Mesodermal cell (in vitro differentiated cells): Measurements from ENCODE around the gene AP2B1.

Source experiments
- H3K27ac ChIP-seq: 2 replicates; pipeline ENCODE4 v1.7.0; 2013; ENCODE audit warnings: mild to moderate bottlenecking, low read depth, low read length, moderate library complexity; ENCODE audit not compliant: severe bottlenecking
- H3K36me3 ChIP-seq: 2 replicates; pipeline ENCODE4 v1.7.1; 2013; ENCODE audit warnings: mild to moderate bottlenecking, low read length, moderate library complexity; ENCODE audit not compliant: control insufficient read depth, insufficient read depth
- H3K4me1 ChIP-seq: one replicate; pipeline ENCODE4 v1.7.1; 2013; ENCODE audit warnings: mild to moderate bottlenecking, low read length; ENCODE audit not compliant: insufficient read depth, control insufficient read depth, poor library complexity, severe bottlenecking
- H3K4me3 ChIP-seq: 2 replicates; pipeline ENCODE4 v1.7.0; 2013; ENCODE audit warnings: low read length, control low read depth, mild to moderate bottlenecking; ENCODE audit not compliant: insufficient read depth, poor library complexity, severe bottlenecking; ENCODE audit errors: extremely low read depth
- H3K9me3 ChIP-seq: 2 replicates; pipeline ENCODE4 v1.7.1; 2013; ENCODE audit warnings: mild to moderate bottlenecking, low read length, moderate library complexity; ENCODE audit not compliant: control insufficient read depth
- WGBS, 2 experiments: methylation state at CpG; one replicate each; pipeline ENCODE4 v1.1.5; 2013; ENCODE audit warnings: missing lambda C conversion rate in 2 of 2; ENCODE audit not compliant: insufficient coverage in 2 of 2; 5-methylcytosine and 5-hydroxymethylcytosine counted together

Gene AP2B1

GRCh38 chr17:35713069-35713728 lies 126.1 kb downstream of the AP2B1 start:
- Histone ChIP-seq H3K36me3 (peaks cover 74% of the 10 kb centered on the region), H3K9me3 (no peaks in the 10 kb centered on the region), H3K27ac (peak overlapping the region; percentile 91), H3K4me3 (no peak overlapping the region), H3K4me1 (peaks cover 39% of the 10 kb centered on the region)
- WGBS, 2 experiments = 44 to 52% methylated on average over 7 of the region's 7 CpGs

- Histone ChIP-seq H3K36me3 (peaks cover 78% of the 10 kb centered on the region), H3K4me3 (no peak overlapping the region), H3K4me1 (peaks cover 39% of the 10 kb centered on the region), H3K9me3 (no peaks in the 10 kb centered on the region), H3K27ac (no peak overlapping the region)
- 75 to 100% methylated on average over 2 of the region's 2 CpGs for WGBS, 2 experiments
These were observed 127.9 kb downstream of the AP2B1 start for GRCh38 chr17:35714988-35715387.

GRCh38 chr17:35715416-35715815 lies 128.3 kb downstream of the AP2B1 start:
- Histone ChIP-seq H3K9me3 (no peaks in the 10 kb centered on the region), H3K4me3 (no peak overlapping the region)

GRCh38 chr17:35716173-35716572 lies 129.1 kb downstream of the AP2B1 start:
- Histone ChIP-seq H3K36me3 (peaks cover 74% of the 10 kb centered on the region), H3K27ac (no peak overlapping the region), H3K9me3 (no peaks in the 10 kb centered on the region), H3K4me1 (peaks cover 39% of the 10 kb centered on the region), H3K4me3 (no peak overlapping the region)
- WGBS, 2 experiments = 90 to 100% methylated on average over 1 to 2 of the region's 3 CpGs

More at GRCh38 chr17:35715416-35715815, 128.3 kb downstream of the AP2B1 start:
- Histone ChIP-seq H3K27ac (no peak overlapping the region), H3K4me1 (peaks cover 39% of the 10 kb centered on the region), H3K36me3 (peaks cover 75% of the 10 kb centered on the region)

- Histone ChIP-seq H3K4me1 (peaks cover 35% of the 10 kb centered on the region), H3K36me3 (peaks cover 74% of the 10 kb centered on the region), H3K4me3 (no peak overlapping the region), H3K9me3 (no peaks in the 10 kb centered on the region), H3K27ac (no peak overlapping the region)
- 81 to 97% methylated on average over 2 to 3 of the region's 4 CpGs for WGBS, 2 experiments
These were observed 129.9 kb downstream of the AP2B1 start for GRCh38 chr17:35716897-35717465.

- peaks cover 72% of the 10 kb centered on the region for H3K36me3 ChIP-seq
- H3K4me3 ChIP-seq = no peak overlapping the region
- no peak overlapping the region for H3K27ac ChIP-seq
- WGBS, 2 experiments = 100% methylated on average over 1 of the region's 2 CpGs; no CpG with 5 or more reads in 1 of the 2 experiments
- H3K4me1 ChIP-seq = peaks cover 30% of the 10 kb centered on the region
- no peaks in the 10 kb centered on the region for H3K9me3 ChIP-seq
These were observed 130.4 kb downstream of the AP2B1 start for GRCh38 chr17:35717475-35717874.

GRCh38 chr17:35723735-35724134 lies 136.6 kb downstream of the AP2B1 start:
- Histone ChIP-seq H3K36me3 (peaks cover 73% of the 10 kb centered on the region), H3K4me1 (peaks cover 21% of the 10 kb centered on the region), H3K9me3 (no peaks in the 10 kb centered on the region), H3K27ac (no peak overlapping the region), H3K4me3 (no peak overlapping the region)
- 94 to 100% methylated on average over 2 of the region's 2 CpGs for WGBS, 2 experiments

GRCh38 chr17:35725058-35725457 lies 137.9 kb downstream of the AP2B1 start:
- Histone ChIP-seq H3K4me1 (peaks cover 24% of the 10 kb centered on the region), H3K36me3 (peaks cover 62% of the 10 kb centered on the region), H3K4me3 (no peak overlapping the region), H3K27ac (peak overlapping the region; percentile 49), H3K9me3 (no peaks in the 10 kb centered on the region)
- 96 to 97% methylated on average over 4 of the region's 4 CpGs for WGBS, 2 experiments

- H3K36me3 ChIP-seq = peaks cover 58% of the 10 kb centered on the region
- peak overlapping the region; percentile 86 for H3K27ac ChIP-seq
- no peak overlapping the region for H3K4me3 ChIP-seq
- no peaks in the 10 kb centered on the region for H3K9me3 ChIP-seq
- peaks cover 27% of the 10 kb centered on the region for H3K4me1 ChIP-seq
- 80 to 93% methylated on average over 2 of the region's 2 CpGs for WGBS, 2 experiments
These were observed 138.6 kb downstream of the AP2B1 start for GRCh38 chr17:35725802-35726126.

- H3K9me3 ChIP-seq = no peaks in the 10 kb centered on the region
- peak overlapping the region; percentile 86 for H3K27ac ChIP-seq
- WGBS, 2 experiments = 25 to 33% methylated on average over 4 of the region's 6 CpGs
- peaks cover 32% of the 10 kb centered on the region for H3K4me1 ChIP-seq
- peaks cover 52% of the 10 kb centered on the region for H3K36me3 ChIP-seq
- no peak overlapping the region for H3K4me3 ChIP-seq
These were observed 139.2 kb downstream of the AP2B1 start for GRCh38 chr17:35726127-35726952.
